Measurements from ENCODE around the gene ZBTB4.

ZBTB4 gene

DNA sequence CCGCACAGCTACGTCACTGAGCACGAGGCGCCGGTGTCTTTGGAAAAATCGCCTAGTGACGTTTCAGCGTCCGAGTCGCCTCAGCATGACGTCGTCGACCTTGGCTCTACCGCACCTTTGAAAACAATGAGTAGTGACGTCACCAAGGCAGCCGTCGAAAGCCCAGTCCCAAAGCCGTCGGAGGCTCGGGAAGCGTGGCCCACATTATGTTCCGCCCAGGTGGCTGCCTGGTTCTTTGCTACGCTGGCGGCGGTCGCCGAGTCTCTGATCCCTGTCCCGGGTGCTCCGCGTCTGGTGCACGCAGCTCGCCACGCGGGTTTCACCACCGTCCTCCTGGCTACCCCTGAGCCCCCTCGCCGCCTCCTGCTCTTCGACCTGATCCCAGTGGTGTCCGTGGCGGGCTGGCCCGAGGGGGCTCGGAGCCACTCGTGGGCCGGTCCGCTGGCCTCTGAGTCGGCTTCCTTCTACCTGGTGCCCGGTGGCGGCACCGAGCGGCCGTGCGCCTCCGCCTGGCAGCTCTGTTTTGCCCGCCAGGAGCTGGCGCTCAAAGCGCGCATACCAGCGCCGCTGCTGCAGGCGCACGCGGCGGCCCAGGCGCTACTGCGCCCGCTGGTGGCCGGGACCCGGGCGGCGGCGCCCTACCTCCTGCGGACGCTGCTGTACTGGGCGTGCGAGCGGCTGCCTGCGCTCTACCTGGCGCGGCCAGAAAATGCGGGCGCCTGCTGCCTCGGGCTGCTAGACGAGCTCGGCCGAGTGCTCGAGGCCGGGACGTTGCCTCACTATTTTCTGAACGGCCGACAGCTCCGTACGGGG lies 42.7 kb downstream of the ZBTB4 start:
- peaks cover 36 to 38% of the 10 kb centered on the region in 2 donors for H3K4me1 ChIP-seq (ENCODE audit: control insufficient read depth in 1 of 2, insufficient read depth in 2 of 2, low read length in 2 of 2)

GRCh38 chr17:7435676-7436555 lies 43.5 kb downstream of the ZBTB4 start:
- H3K4me1 ChIP-seq (ENCODE audit: control insufficient read depth in 1 of 2, insufficient read depth in 2 of 2, low read length in 2 of 2), result peaks cover 36 to 38% of the 10 kb centered on the region in 2 donors
- no peaks in the 10 kb centered on the region for H3K9me3 ChIP-seq (ENCODE audit: control insufficient read depth in 1 of 2, low read length in 2 of 2)
- H3K36me3 ChIP-seq (ENCODE audit: control insufficient read depth in 1 of 2, insufficient read depth in 2 of 2, low read length in 2 of 2), result no peaks in the 10 kb centered on the region
- H3K9ac ChIP-seq (ENCODE audit: low read depth in 1 of 2, low read length in 2 of 2), result peak overlapping the region; percentile 63 to 76
- peak overlapping the region; percentile 69 to 85 for H3K4me3 ChIP-seq (ENCODE audit: low read depth in 1 of 2, low read length in 2 of 2)
- peak overlapping the region; percentile 89 for H3K27ac ChIP-seq (ENCODE audit: low read depth, low read length)
- H3K27me3 ChIP-seq (ENCODE audit: control insufficient read depth in 1 of 2, insufficient read depth in 2 of 2, low read length in 2 of 2), result peaks cover 18 to 25% of the 10 kb centered on the region in 2 donors

More for the DNA sequence above, 42.7 kb downstream of the ZBTB4 start:
- Histone ChIP-seq H3K27me3 (ENCODE audit: control insufficient read depth in 1 of 2, insufficient read depth in 2 of 2, low read length in 2 of 2) (peaks cover 27 to 33% of the 10 kb centered on the region in 2 donors), H3K27ac (ENCODE audit: low read depth, low read length) (peak overlapping the region; percentile 89), H3K9me3 (ENCODE audit: control insufficient read depth in 1 of 2, low read length in 2 of 2) (no peaks in the 10 kb centered on the region), H3K36me3 (ENCODE audit: control insufficient read depth in 1 of 2, insufficient read depth in 2 of 2, low read length in 2 of 2) (no peaks in the 10 kb centered on the region), H3K9ac (ENCODE audit: low read depth in 1 of 2, low read length in 2 of 2) (peak overlapping the region; percentile 63 to 76), H3K4me3 (ENCODE audit: low read depth in 1 of 2, low read length in 2 of 2) (peak overlapping the region; percentile 69 to 85)

- Histone ChIP-seq H3K9ac (ENCODE audit: low read depth in 1 of 2, low read length in 2 of 2) (no peak overlapping the region), H3K4me1 (ENCODE audit: control insufficient read depth in 1 of 2, insufficient read depth in 2 of 2, low read length in 2 of 2) (peaks cover 9 to 15% of the 10 kb centered on the region in 2 donors), H3K27me3 (ENCODE audit: control insufficient read depth in 1 of 2, insufficient read depth in 2 of 2, low read length in 2 of 2) (no peaks in the 10 kb centered on the region), H3K4me3 (ENCODE audit: low read depth in 1 of 2, low read length in 2 of 2) (no peak overlapping the region), H3K36me3 (ENCODE audit: control insufficient read depth in 1 of 2, insufficient read depth in 2 of 2, low read length in 2 of 2) (no peaks in the 10 kb centered on the region), H3K9me3 (ENCODE audit: control insufficient read depth in 1 of 2, low read length in 2 of 2) (no peaks in the 10 kb centered on the region), H3K27ac (ENCODE audit: low read depth, low read length) (no peak overlapping the region)
Observed at GRCh38 chr17:7432296-7432695, 47.1 kb downstream of the ZBTB4 start.

- Histone ChIP-seq H3K27me3 (ENCODE audit: control insufficient read depth in 1 of 2, insufficient read depth in 2 of 2, low read length in 2 of 2) (no peaks in the 10 kb centered on the region), H3K4me3 (ENCODE audit: low read depth in 1 of 2, low read length in 2 of 2) (no peak overlapping the region), H3K4me1 (ENCODE audit: control insufficient read depth in 1 of 2, insufficient read depth in 2 of 2, low read length in 2 of 2) (peaks cover 2 to 9% of the 10 kb centered on the region in 2 donors), H3K9me3 (ENCODE audit: control insufficient read depth in 1 of 2, low read length in 2 of 2) (no peaks in the 10 kb centered on the region), H3K36me3 (ENCODE audit: control insufficient read depth in 1 of 2, insufficient read depth in 2 of 2, low read length in 2 of 2) (no peaks in the 10 kb centered on the region), H3K9ac (ENCODE audit: low read depth in 1 of 2, low read length in 2 of 2) (no peak overlapping the region), H3K27ac (ENCODE audit: low read depth, low read length) (no peak overlapping the region)
Observed at GRCh38 chr17:7431231-7431630, 48.2 kb downstream of the ZBTB4 start.

DNA sequence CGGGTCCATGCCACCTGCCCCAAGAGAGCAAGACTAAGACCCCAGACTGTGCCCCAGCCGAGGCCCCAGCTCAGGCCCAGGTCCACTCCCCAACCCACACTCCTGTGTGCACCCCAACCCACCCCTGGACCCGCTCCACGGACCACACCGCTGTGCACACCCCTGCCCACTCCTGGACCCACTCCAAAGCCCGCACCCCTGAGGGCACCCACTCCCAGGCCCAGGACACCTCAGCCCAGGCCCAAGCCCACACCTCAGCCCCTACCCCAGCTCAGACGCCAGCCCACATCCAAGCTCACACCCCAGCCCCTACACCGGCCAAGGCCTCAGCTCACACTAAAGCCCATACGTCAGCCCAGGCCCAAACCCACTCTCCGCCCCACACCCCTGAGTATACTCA lies 49.7 kb downstream of the ZBTB4 start:
- H3K9ac ChIP-seq (ENCODE audit: low read depth in 1 of 2, low read length in 2 of 2), result no peak overlapping the region
- H3K27me3 ChIP-seq (ENCODE audit: control insufficient read depth in 1 of 2, insufficient read depth in 2 of 2, low read length in 2 of 2), result no peaks in the 10 kb centered on the region
- H3K4me1 ChIP-seq (ENCODE audit: control insufficient read depth in 1 of 2, insufficient read depth in 2 of 2, low read length in 2 of 2), result no peaks in the 10 kb centered on the region
- H3K9me3 ChIP-seq (ENCODE audit: control insufficient read depth in 1 of 2, low read length in 2 of 2), result no peaks in the 10 kb centered on the region
- H3K4me3 ChIP-seq (ENCODE audit: low read depth in 1 of 2, low read length in 2 of 2), result no peak overlapping the region
- H3K36me3 ChIP-seq (ENCODE audit: control insufficient read depth in 1 of 2, insufficient read depth in 2 of 2, low read length in 2 of 2), result no peaks in the 10 kb centered on the region
- H3K27ac ChIP-seq (ENCODE audit: low read depth, low read length), result no peak overlapping the region

DNA sequence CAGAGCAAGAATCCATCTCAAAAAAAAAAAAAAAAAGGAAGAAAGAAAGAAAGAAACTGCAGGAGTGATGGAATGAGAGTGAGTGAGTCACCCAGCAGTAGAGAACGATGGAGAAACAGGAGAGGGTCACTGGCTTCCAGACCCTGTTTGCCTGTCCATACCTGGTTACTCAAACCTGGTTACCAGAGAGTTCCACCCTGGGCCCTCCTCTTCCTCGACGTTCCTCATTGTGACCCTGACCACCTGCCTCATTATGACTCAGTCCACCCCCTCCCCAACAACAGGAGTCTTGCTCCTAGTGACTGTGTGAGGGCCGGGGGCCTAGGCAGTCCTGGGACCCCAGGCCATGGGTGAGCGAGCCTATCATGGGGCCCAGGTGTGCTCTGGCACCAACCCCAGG lies 50.9 kb downstream of the ZBTB4 start, which contains the start of gene SPEM3:
SPEM3 (plus strand) TSS at position 301 of the 400 bp plus-strand sequence; CDS start at position 347, 46 bp downstream.
- H3K36me3 ChIP-seq (ENCODE audit: control insufficient read depth in 1 of 2, insufficient read depth in 2 of 2, low read length in 2 of 2), result no peaks in the 10 kb centered on the region
- no peak within 1 kb of the TSS for H3K27ac ChIP-seq (ENCODE audit: low read depth, low read length)
- H3K9me3 ChIP-seq (ENCODE audit: control insufficient read depth in 1 of 2, low read length in 2 of 2), result no peaks in the 10 kb centered on the region
- H3K27me3 ChIP-seq (ENCODE audit: control insufficient read depth in 1 of 2, insufficient read depth in 2 of 2, low read length in 2 of 2), result peaks cover 0 to 2% of the 10 kb centered on the region in 2 donors
- H3K4me1 ChIP-seq (ENCODE audit: control insufficient read depth in 1 of 2, insufficient read depth in 2 of 2, low read length in 2 of 2), result no peaks in the 10 kb centered on the region
- H3K9ac ChIP-seq (ENCODE audit: low read depth in 1 of 2, low read length in 2 of 2), result no peak within 1 kb of the TSS
- H3K4me3 ChIP-seq (ENCODE audit: low read depth in 1 of 2, low read length in 2 of 2), result no peak within 1 kb of the TSS

- Histone ChIP-seq H3K27me3 (ENCODE audit: control insufficient read depth in 1 of 2, insufficient read depth in 2 of 2, low read length in 2 of 2) (peaks cover 0 to 3% of the 10 kb centered on the region in 2 donors), H3K4me3 (ENCODE audit: low read depth in 1 of 2, low read length in 2 of 2) (no peak overlapping the region), H3K9ac (ENCODE audit: low read depth in 1 of 2, low read length in 2 of 2) (no peak overlapping the region), H3K27ac (ENCODE audit: low read depth, low read length) (no peak overlapping the region), H3K36me3 (ENCODE audit: control insufficient read depth in 1 of 2, insufficient read depth in 2 of 2, low read length in 2 of 2) (no peaks in the 10 kb centered on the region), H3K9me3 (ENCODE audit: control insufficient read depth in 1 of 2, low read length in 2 of 2) (no peaks in the 10 kb centered on the region), H3K4me1 (ENCODE audit: control insufficient read depth in 1 of 2, insufficient read depth in 2 of 2, low read length in 2 of 2) (no peaks in the 10 kb centered on the region)
Observed at GRCh38 chr17:7427549-7427948, 51.9 kb downstream of the ZBTB4 start.

DNA sequence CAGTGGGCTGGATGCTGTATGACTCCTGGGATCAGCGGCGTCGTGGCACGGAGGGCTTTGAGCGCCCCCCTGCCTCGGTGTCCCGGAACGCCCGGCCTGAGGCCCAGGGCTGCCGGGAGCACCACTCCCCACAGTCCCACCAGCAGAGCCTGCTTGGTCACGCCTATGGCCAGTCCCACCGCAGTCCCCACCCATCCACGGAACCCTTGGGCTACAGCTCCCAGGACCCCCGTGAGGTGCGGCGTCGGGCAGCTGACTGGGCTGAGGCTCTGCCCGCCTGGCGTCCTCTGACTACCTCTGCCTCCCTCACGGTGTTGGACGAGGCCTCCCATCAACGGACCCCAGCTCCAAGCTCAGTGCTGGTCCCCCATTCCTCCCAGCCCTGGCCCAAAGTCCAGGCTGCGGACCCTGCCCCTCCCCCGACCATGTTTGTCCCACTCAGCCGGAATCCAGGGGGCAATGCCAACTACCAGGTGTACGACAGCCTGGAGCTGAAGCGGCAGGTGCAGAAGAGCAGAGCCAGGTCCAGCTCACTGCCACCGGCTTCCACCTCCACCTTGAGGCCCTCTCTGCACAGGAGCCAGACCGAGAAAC lies 52.4 kb downstream of the ZBTB4 start:
- H3K4me1 ChIP-seq (ENCODE audit: control insufficient read depth in 1 of 2, insufficient read depth in 2 of 2, low read length in 2 of 2), result no peaks in the 10 kb centered on the region
- H3K36me3 ChIP-seq (ENCODE audit: control insufficient read depth in 1 of 2, insufficient read depth in 2 of 2, low read length in 2 of 2), result no peaks in the 10 kb centered on the region
- no peak overlapping the region for H3K4me3 ChIP-seq (ENCODE audit: low read depth in 1 of 2, low read length in 2 of 2)
- H3K27me3 ChIP-seq (ENCODE audit: control insufficient read depth in 1 of 2, insufficient read depth in 2 of 2, low read length in 2 of 2), result peaks cover 0 to 3% of the 10 kb centered on the region in 2 donors
- no peak overlapping the region for H3K9ac ChIP-seq (ENCODE audit: low read depth in 1 of 2, low read length in 2 of 2)
- H3K27ac ChIP-seq (ENCODE audit: low read depth, low read length), result no peak overlapping the region
- H3K9me3 ChIP-seq (ENCODE audit: control insufficient read depth in 1 of 2, low read length in 2 of 2), result no peaks in the 10 kb centered on the region

GRCh38 chr17:7426203-7426863 lies 53.1 kb downstream of the ZBTB4 start:
- H3K27ac ChIP-seq (ENCODE audit: low read depth, low read length), result no peak overlapping the region
- H3K36me3 ChIP-seq (ENCODE audit: control insufficient read depth in 1 of 2, insufficient read depth in 2 of 2, low read length in 2 of 2), result no peaks in the 10 kb centered on the region
- peaks cover 0 to 3% of the 10 kb centered on the region in 2 donors for H3K27me3 ChIP-seq (ENCODE audit: control insufficient read depth in 1 of 2, insufficient read depth in 2 of 2, low read length in 2 of 2)
- no peaks in the 10 kb centered on the region for H3K9me3 ChIP-seq (ENCODE audit: control insufficient read depth in 1 of 2, low read length in 2 of 2)
- no peak overlapping the region for H3K4me3 ChIP-seq (ENCODE audit: low read depth in 1 of 2, low read length in 2 of 2)
- no peaks in the 10 kb centered on the region for H3K4me1 ChIP-seq (ENCODE audit: control insufficient read depth in 1 of 2, insufficient read depth in 2 of 2, low read length in 2 of 2)
- no peak overlapping the region for H3K9ac ChIP-seq (ENCODE audit: low read depth in 1 of 2, low read length in 2 of 2)
